Midbrain (tissue), 1 donor: ENCODE results near the gene CCDC200.
"Not testable (repeated sequence)": the region's sequence is repeated elsewhere in the genome, so short reads cannot be mapped to it uniquely, and the experiment has no call there.

Experiments
- DNase-seq: peaks from one replicate; lab custom pipeline; 2025; lab: John Stamatoyannopoulos, UW

Gene CCDC200

GRCh38 chr17:43216369-43216761 is 12.1 kb downstream of the CCDC200 start:
- DNase-seq = no peak

GRCh38 chr17:43215341-43215740 is 13.1 kb downstream of the CCDC200 start:
- DNase-seq = no peak

- DNase-seq = no peak
These were observed 14.9 kb downstream of the CCDC200 start for GRCh38 chr17:43213545-43213944.

- DNase-seq = no peak
These were observed 15.6 kb downstream of the CCDC200 start for GRCh38 chr17:43212641-43213490.

GRCh38 chr17:43211480-43212402 is 16.7 kb downstream of the CCDC200 start, which contains the start of gene TMEM106A:
TMEM106A (plus strand) TSS chr17:43211875; CDS start chr17:43213042, 1,167 bp downstream.
- peak; percentile 32 for DNase-seq

GRCh38 chr17:43211123-43211479 is 17.3 kb downstream of the CCDC200 start:
- DNase-seq = no peak

GRCh38 chr17:43210576-43210975 is 17.8 kb downstream of the CCDC200 start:
- DNase-seq = no peak

GRCh38 chr17:43203013-43203412 is 25.4 kb downstream of the CCDC200 start:
- not testable (repeated sequence) for DNase-seq

- no peak for DNase-seq
These were observed 28.3 kb downstream of the CCDC200 start for GRCh38 chr17:43200127-43200526.

GRCh38 chr17:43199633-43200032 is 28.8 kb downstream of the CCDC200 start:
- no peak for DNase-seq

GRCh38 chr17:43193251-43193650 is 35.2 kb downstream of the CCDC200 start:
- DNase-seq = no peak

GRCh38 chr17:43186656-43187055 is 41.8 kb downstream of the CCDC200 start:
- DNase-seq = not testable (repeated sequence)

- DNase-seq = no peak
These were observed 44.5 kb downstream of the CCDC200 start for GRCh38 chr17:43183921-43184320.

GRCh38 chr17:43176119-43176570 is 52.3 kb downstream of the CCDC200 start:
- DNase-seq = no peak

GRCh38 chr17:43175213-43176118 is 53.0 kb downstream of the CCDC200 start:
- DNase-seq = no peak

GRCh38 chr17:43171586-43172487 is 56.6 kb downstream of the CCDC200 start:
- DNase-seq = peak; percentile 38
